Astrocyte of the hippocampus (primary cell): Measurements from ENCODE around the gene MEIOB.

Experiments used
- DNase-seq: peaks from one replicate; pipeline ENCODE4 v3.0.0; 2011; ENCODE audit warnings: low read depth, low spot score

Gene MEIOB

DNA sequence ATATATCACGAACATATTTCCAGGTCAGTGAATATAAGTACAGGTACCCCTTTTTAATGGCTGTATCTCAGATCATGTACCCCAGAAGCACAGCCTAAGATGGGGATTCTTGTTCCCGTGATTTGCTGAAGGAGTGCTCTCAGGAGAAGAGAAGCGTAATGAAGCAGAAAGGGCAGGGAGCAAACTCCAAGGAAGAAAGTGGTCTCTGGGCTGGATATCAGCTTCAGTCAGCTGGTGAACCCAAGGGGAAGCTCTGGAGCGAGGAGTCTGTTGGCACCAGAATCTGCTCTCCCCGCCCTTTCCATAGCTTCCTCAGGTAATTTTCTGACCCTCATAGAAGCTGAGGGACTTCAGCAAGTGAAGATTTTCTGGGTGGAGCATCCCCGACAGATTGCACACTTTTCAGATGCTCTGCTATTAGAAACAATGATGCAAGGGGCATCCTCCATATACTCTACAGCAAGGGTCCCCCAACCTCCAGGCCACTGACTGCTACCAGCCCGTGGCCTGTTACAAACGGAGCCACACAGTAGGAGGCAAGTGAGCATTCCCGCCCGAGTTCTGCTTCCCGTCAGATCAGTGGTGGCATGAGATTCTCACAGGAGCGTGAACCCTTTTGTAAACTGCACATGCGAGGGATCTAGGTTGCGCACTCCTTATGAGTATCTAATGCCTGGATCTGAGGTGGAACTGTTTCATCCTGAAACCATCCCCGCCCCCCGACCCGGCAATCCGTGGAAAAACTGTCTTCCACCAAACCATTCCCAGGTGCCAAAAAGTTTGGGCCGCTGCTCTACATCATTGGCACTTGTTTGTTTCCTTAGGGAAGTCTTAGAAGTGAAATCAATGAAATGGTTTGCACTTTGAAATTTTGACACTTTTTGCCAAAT, 40.5 kb downstream of the MEIOB start:
- DNase-seq: no peak

DNA sequence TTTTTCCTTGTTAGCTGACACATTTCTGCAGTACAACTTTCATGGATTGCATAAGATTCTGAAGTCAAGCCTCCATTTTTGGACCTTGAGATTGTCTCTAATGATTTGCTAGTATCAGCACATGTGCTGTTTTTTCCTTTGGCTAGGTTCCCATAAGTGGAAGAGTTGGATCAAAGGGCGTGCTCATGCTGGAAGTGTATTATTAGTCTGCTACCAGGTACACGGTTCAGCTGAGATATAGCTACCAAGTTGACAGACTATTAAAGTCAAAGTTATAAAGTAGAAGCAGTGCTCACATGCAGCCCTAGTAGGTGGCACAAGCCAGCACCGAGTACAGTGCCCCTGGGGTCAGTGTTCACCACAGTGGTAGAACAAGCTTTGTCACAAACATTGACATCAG, 41.8 kb downstream of the MEIOB start:
- no peak for DNase-seq

DNA sequence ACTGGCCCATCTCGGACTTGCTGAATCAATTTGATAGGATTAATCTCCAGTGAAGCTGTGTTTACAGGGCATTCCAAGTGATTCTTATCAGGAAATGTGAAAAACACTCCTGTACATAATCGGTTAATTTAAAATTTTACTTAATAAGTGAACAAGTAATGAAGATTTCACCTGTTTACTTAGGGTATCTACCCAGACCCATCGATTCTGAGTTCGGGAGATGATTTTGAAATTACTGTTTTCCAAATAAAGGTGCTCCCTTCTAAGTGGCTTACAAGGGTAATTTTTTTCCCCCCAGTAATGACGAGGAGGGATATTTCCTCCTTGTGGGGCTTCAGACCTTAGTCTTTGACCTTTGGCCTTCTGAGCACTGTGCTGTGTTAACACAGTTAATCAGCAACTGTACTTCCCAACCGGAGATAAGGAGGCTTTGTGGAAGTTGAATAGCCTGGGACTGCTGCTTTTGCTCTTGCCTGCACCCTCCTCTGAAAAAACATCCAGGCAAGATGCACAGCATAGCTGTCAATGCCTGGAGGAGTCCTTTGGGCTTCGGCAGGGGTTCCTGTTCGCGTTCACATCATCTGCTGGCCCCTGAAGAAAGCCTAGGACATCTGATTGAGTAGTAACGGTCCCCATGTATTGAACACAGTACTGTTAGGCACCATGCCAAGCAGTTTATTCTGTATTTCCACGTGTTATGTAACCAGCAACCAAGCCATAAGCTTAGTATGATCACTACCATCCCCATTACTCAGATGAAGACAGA, 43.1 kb downstream of the MEIOB start:
- no peak for DNase-seq

DNA sequence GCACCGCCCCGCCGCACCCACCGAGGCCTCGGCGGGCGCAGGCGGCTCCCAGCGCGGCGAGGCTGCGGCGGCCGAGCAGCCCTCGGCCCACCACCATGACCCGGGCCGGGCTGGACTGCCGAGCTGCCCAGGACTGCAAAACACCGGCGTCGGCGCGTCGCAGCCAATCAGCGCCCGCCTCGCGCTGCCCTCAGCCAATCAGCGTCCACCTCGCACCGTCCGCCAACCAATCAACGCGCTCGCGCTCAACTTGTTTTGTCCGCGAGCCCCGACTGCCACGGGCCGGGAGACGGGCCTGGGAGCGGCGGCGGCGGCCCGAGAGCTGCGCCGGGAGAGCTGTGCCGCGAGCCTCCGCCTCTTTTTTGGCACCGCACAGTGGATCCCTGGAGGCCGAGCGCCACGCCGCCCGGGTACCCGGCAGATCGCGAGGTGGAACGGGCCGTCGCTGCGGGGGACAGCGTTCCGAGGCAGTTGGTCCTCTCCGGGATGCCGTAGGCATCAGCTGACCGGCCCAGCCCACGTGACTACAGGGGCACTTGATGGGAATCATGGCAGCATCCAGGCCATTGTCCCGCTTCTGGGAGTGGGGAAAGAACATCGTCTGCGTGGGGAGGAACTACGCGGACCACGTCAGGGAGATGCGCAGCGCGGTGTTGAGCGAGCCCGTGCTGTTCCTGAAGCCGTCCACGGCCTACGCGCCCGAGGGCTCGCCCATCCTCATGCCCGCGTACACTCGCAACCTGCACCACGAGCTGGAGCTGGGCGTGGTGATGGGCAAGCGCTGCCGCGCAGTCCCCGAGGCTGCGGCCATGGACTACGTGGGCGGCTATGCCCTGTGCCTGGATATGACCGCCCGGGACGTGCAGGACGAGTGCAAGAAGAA, 45.0 kb downstream of the MEIOB start, which contains the start of the genes FAHD1 and HAGH:
TSS of gene FAHD1 (plus strand) at position 516 of the 883 bp plus-strand sequence. CDS start at position 549, 33 bp downstream.
TSS of gene HAGH (minus strand) at position 135 of the 883 bp plus-strand sequence. CDS start at position 97, 38 bp downstream.
- DNase-seq: peak; percentile 99

DNA sequence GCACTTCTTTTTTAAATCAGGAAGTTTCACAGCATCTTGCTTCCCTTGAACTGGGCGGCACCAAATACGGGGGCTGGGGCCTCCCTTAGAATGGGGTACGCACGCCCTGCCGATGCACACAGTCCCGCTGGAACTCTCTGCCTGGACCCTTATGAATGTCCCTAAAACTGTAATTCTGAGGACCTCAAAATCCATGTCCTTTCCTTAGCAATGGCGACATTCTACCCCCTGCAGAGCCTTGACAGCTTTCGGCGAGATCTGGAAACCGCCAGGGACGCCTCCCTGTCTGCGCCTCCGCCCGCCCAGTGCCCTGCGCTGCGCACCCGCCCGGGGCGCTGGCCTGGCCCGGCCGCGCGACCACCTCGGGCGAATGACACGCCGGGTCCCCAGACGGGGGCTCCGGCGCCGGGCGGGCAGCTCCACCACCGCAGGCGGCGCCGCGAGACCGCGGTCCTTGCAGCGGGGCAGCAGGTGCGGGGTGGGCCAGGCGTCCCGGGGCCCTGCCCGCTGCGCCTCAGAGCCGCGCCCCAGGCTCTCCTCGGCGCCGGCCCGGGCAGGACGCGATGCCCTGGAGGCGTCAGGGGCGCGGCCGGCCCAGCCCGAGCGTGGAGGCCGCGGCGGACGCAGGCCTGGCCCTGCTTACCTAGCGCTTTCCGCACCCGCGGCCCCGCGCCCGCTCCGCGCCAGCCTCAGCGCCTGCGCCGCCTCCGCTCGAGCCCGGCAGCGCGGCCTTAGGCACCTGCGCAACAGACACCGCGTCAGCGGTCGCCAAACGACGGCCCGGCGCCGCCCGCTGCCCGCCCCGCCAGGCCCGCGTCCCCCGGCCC, 45.9 kb downstream of the MEIOB start:
- no peak for DNase-seq

DNA sequence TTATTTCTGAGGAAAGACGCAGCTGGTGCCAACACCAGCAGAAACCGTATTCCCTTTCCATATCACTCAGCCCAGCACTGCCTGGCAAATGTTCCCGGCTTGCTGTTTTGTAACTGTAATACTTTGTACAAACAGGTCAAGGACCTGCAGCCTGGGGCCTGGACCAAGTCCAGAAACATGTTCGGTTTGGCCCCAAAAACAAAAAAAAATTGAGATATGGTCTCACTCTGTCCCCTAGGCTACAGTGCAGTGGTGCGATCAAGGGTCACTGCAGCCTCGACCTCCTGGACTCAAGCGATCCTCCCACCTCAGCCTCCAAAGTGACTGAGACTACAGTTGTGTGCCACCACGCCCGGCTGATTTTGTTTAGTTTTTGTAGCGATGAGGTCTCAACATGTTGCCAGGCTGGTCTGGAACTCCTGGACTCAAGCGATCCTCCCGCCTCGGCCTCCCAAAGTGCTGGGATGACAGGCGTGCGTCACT, 46.5 kb downstream of the MEIOB start:
- DNase-seq: no peak

DNA sequence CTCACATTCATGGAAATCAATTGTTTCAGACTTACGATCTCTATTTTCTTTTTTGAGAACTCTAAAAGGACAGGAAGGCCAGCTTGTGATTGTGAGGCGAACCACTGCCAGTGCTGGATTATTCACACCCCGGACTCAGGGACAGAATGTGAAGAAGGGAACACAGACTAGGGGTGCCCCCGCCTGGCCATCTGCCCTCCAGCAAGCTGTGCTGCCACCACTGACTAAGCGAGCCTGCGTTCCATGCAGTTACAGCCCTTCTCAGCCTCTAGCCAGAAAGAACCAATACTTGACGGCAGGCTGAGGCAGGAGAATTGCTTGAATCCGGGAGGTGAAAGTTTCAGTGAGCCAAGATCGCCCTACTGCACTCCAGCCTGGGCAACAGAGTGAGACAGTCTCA, 48.1 kb downstream of the MEIOB start:
- peak; percentile 68 for DNase-seq

DNA sequence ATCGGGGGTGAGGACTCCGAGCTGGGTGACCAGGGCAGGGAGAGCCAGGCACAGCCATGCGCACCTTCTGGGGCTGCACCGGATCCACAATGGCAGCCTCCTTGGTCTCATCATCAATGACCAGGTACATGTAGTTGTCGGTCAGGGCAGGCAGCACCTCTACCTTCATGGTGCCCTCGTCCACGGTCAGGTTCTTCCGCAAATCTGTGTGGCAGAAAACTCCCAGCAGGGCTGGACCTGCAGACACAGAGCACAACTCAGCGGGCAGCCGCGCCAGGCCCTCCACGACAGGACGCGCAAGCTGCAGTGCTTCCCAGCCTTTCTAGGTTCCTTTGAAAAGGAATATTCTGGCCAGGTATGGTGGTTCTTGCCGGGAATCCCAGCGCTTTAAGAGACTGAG, 49.2 kb downstream of the MEIOB start:
- DNase-seq: no peak

DNA sequence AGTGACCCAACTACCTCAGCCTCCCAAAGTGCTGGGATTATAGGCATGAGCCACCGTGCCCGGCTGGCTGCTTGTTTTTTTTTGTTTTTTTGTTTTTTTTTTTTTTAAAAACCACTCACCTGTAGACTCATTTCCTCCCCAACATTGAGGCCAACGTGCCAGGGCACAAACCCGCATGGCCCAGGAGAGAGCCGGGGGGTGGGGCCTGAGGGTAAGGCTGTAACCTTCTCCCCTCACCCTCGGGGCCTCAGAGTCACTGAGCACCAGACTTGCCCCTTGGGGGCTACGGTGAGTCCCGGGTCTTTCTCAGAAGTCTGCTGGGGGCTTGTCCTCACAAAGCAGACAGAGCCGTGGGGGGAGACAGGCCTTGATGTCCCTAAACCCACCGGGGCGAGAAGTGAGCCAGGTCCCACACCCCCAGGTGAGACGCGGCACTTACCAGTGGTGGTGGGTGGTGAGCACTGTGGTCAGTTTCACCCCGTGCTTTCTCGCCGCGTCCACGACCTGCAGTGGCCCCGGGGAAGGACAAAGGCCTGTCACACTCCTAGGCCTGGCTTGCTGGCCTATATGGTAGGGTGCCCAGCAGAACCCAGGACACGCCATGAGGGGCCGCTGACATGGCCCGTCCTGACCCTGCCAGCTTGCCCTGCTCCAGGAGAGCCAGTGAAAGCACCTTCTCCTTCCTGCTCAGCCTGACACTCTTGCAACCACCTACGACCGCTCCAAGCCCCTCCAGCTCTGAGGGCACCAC, 49.9 kb downstream of the MEIOB start:
- no peak for DNase-seq

DNA sequence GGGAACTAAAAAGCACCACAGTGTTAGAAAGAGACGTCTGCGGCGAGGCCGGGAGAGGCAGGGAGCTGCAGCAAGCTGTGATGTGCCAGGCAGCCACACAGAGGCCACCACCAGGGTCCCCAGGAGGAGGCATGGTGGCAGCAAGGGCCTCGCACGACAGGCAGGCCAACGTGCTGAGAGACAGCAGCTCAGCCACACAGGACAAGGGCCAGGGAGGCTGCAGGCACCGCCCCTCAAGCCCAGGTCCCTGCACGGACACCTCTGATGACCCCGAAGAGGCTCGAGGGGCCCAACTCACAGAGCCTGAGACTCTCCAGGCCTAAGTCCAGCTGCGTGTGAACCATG, 51.0 kb downstream of the MEIOB start:
- no peak for DNase-seq

DNA sequence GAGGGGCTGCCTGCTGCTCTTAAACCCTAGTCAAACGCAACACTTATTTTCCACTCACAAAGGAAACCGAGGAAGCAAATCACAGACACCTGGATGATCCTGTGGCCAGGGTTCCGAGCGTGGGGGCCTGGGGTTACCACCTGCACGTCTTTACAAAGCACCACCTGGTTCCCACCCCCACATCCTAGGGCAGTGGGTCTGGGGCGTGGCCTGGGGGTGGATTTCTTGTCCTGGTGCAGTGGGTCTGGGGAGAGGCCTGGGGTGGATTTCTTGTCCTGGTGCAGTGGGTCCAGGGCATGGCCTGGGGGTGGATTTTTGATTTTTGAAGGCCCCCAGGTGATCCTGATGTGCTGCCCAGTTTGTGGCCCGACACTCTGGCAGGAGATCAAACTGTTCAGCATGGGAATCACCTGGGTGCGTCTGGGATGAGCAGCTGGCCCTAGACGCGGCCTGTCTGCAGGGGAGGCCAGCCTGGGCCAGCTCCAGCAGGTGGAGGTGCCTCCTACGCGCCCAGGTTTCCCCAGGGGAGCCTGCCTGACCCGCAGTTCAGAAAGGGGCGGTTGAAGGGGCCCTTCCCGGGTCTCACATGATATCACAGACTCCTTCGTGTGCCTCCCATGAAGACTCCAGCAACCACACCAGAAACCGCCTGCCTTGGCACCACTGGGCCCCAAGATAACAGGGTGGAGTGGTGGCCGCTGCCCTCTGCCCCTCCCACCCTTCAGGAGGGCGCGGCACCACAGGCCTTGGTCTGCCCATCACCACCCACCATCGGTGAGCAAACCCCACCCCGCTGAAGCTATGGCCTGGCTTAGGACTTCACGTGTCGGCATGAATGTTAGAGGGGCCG, 51.6 kb downstream of the MEIOB start:
- DNase-seq: no peak

DNA sequence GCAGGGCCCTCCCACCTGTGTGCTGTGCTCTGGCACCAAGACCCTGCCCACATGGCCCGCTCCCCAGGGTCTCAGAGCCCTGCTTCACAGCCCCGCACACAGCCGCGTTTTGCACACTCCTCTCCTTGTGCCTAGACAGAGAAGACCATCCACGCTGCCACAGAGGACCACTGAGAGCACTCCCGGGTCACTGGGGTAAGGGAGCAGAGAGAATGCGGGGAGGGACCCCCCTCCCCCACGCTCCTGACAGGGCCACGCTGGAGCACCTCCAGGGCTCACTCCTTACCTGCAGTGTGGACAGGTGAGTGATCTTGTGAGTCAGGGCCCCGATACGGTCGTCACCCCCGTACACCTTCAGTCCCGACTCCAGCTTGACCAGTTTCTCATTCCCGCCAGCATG, 52.4 kb downstream of the MEIOB start:
- DNase-seq: no peak

DNA sequence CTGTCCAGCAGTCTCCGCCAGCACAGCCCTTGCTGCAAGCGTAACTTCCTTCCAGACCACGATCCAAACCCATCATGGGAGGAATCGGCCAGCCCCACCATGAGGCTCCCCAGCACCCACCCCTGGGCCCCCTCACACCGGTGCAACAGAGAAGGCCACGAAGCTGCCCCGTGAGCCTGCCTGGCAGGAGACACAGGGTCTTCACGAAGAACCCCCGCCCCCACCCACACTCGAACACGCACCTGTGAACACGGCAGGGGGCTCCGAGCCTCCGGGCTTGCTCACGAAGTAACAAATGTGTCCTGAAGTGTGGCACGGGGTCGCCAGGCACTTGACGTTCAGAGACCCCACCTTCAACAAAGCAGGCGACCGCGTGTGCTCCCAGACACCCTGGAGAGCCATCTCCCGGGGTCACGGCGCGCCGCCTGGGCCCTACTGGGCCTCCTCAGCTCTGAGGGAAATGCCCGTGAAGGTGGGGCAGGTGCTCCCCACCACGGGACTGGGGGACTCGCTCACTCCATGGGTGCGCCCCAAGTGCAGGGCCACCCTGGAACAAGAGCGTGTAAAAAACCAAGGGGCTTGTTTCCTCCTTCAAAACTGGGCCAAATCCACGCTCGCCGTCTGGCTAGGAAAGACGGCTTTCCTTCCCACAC, 53.0 kb downstream of the MEIOB start:
- DNase-seq: no peak

DNA sequence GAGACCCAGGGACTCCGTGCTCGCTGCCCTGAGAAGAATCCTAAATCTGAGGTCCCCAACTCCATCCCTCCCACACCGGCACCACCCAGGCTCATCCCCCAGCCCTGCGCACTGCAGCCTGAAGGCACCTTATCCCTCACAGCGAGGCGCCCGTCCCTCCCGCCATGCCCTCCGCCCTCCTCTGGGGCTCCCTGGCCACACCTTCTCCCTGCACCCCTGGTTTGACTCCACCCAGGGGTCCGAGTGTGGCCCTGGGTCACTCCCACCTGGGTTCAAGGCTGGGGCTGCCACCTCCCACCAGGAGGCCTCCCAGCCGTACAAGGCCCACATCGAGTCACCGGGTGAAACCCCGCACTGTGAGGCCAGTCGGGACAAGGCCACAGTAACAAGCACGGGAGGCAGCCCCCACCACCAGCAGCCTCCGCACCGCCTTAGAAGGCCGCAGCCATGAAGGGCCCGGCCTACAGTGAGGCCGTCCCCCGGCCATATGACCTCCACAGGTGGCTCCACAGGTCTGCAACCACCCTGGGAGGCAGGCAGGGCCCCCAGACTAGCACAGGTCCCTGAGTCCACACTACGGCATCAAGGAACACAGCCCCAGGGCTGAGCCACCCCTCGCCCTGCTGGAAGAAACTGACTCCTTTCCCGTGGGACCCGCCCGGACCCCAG, 53.6 kb downstream of the MEIOB start:
- no peak for DNase-seq

DNA sequence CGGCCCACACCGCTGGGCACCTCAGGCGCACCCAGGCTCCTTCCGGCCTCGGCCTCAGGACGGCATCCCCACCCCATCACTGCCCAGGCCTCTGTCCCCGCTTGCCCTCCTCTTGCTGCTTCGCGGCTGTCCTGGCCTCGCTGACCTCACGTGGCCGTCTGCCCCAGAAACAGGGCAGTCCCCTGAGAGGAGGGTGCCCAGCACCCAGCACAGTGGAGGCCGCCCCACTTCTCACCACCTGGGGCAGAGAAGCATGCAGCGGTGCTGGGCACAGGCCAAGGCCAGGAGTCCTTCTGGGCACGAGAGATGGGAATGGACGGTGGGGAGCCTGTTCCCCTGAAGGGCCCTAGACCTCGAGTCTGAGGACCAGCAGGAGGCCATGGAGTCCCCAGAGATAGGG, 54.2 kb downstream of the MEIOB start:
- DNase-seq: no peak

DNA sequence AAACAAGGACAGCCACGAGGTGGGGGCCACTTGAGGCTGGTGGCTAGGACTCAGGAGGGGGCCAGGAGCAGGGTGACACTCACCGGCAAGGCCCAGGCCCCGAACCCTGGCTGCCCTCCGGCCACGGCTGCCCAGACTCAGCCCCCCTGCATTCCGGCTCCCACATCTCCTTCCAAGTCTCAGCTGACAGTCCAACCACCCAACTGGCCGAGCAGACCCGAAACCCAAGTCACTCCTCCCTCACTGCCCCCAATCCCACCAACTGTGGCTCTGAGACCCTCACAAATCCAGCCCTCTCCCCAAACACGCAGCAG, 54.7 kb downstream of the MEIOB start:
- DNase-seq: no peak

DNA sequence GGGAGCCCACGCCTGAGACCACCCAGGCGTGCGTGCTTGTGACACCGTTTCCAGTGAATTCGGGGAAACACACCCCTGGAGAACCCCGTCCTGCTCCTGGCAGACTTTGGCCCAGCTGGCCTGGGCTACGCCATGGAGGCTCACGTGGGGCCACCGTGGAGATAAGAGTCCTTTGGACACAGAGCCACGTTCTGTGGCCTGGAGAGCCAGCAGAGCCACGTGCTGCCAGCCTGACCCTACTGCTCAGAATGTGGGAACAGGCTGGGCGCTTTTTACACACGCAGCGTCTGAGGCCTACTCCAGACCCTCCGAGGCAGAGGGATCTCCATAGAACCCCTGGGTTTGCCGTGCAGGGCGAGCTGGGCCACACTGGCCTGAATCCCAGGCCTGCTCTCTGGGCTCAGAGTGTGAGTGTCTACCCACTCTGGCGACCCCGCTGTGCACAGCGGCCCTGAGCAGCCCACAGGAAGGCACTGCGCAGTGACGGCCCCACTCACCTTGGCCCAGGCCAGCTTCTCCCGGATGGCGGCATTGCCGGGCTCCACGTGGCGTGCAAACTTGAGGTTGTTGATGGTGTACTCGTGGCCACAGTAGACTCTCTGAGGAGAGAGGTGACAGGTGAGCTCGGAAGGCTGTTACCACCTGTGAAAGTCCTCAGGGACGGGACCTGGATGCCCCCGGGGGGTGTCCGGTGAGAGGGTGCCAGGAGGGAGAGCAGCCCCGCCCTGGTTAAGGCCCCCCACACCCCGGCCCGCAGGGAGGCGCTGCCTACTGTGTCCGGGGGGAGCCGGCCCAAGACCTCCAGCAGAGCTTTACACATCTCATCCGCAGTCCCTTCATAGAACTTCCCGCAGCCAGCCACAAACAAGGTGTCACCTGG, 55.3 kb downstream of the MEIOB start:
- DNase-seq: no peak
